GM19463 (cell line): ENCODE measurements around the gene SLC7A9.

ENCODE experiments used
- ATAC-seq: cut with Tn5 transposase; IDR thresholded peaks from one replicate; pipeline ENCODE4 v1.9.1; 2021; ENCODE audit warnings: mild to moderate bottlenecking, moderate library complexity; ENCODE audit not compliant: unreplicated experiment

SLC7A9 gene

DNA sequence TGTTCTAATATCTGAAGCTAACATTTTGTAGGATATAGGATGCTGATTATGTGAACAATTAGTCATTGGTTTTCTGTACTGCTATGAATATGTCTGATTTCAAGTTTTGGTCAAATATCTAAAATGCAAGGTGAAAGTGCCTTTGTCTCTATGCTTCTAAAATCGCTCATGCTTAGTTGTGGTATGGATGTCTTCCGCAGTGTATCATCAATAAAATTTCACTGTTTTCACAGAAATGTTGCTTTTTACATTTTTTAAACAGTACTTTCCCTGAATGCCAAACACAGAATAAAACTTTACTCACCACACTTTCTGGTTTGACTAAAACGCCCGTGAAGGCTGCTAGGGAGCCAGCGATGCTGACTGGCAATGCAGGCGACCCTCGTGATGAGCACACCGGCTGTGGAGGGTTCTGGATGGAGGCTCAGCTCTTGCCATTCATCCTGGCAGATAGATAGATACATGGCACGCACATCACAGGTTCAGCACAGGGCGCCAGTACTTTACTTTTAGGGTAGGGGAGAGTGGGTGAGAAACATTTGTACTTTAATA is 40.1 kb downstream of the SLC7A9 start:
- ATAC-seq: no peak

DNA sequence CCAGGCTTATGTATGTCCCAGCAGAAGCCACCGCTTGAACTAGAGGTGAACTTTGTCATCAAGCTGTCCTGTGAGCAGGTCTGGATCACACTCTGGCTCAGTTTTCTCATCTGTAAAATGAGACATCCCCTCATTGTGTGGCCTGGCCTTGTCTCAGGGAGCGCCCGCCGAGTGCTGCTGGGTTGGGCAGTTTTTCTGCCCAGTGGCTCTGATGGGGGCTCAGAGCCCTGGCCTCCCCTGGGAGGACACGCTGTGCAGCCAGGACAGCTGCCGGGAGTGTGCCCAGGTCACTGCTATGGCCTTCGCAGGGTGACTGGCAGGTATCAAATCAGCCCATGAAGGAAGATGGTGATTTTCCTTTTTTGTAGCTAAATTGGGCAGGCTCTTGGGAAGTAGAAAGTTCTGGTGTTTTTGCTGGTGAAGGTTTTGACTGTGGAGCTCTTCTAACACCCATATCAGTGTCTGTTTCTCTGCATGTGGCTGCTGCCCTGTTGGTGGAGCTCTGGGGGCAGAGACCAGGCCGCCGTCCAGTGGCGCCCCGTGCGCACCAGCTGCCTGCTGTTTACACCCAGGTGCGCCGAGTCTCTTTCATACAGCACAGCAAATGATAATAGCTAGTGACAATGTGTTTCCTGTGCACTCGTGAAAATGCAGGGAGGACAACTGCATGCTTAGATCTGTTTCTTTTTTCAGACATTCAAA is 40.8 kb downstream of the SLC7A9 start:
- no peak for ATAC-seq

DNA sequence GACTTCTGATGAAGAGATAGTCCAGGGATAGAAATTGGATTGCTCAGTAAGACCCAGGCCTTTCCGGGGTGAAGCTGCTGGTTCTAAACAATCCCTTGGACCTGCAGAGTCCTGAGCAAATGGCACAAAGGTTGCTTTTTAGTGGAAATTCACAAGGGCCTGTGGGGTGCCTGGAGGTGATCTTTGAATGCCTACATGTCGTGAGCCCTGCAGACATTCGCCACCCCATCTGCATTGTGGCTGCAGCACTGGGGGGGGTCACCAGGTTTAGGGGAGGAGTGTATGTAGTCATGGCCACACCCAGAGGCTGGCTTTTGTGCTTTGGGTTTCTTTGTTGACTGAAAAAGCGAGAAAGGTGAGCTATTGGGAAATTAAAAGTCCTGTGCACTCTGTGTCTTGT is 41.4 kb downstream of the SLC7A9 start:
- no peak for ATAC-seq

DNA sequence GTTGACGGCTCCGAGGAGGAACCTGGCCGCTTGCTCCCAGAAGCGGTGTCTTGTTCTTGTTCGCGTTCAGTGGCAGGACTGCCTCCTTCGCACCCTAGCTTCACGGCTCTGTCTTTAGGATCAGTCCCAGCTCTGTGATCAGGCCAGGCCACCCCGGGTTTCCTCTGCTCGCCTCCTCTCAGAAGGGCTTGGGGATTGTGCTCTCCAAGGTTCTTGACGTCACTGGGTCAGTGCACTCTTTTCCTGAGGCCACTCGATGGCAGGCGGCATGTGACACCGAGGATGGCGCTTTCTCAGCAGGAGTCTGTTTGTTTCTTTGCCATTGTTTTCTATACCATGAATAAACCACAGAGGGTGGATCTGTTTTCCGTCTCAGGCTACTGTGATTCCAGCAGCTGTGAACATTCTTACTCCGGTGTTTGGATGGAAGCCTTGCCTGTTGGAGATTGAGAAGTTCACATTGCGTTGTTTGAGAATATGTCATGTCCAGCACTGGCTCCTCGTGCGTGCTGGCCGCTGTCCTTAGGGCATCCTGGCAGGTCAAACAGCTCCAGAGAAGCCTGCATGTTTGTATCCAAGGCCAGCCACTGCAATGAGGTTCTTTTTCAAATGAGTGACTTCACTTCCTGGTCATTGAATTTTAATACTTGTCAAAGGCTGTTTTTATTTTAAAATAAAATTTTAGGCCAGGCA is 44.5 kb downstream of the SLC7A9 start:
- ATAC-seq: no peak

DNA sequence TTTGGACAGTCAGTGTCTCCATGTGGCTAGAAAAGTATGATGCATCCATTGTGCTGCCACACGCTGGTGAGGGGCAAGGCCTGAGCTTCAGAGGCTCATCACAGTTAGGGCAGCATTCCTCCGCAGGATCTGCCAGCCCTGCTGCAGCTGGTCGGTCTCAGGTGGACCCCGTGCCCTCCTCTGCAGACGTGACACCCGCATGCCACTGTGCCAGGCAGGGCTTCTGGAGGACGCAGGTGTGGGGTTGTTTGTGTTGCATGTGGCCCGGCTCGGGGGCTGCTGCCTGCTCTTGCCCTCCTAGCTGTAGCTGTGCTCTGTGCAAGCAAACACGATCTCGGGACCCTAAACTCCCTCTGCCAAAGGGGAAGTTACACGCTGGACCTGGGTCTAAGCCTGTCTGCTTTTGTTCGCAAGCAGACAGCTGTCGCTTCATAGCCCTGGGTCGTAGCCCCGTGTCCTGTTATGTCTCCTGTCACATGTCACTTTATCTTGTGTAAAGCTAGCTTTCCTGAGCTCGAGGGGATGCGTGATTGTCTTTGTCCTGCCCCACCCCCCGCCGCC is 45.3 kb downstream of the SLC7A9 start:
- no peak for ATAC-seq

DNA sequence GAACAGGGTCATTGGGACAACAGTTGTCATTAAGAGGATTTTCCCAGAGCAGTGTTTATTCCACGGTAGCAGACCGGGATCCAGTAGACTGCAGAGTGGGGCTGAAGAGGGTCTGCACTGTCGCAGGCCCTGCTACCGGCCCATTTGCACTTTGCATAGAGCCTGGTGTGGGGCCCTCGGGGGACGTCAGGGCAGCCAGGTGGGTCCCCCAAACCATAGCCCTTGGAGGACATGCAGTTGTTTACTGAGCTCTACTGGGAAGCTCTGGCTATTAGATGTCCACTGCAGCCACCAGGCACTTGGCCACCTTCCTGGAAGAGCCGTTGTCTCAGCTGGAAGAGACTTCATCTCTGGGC is 45.8 kb downstream of the SLC7A9 start:
- ATAC-seq: no peak

DNA sequence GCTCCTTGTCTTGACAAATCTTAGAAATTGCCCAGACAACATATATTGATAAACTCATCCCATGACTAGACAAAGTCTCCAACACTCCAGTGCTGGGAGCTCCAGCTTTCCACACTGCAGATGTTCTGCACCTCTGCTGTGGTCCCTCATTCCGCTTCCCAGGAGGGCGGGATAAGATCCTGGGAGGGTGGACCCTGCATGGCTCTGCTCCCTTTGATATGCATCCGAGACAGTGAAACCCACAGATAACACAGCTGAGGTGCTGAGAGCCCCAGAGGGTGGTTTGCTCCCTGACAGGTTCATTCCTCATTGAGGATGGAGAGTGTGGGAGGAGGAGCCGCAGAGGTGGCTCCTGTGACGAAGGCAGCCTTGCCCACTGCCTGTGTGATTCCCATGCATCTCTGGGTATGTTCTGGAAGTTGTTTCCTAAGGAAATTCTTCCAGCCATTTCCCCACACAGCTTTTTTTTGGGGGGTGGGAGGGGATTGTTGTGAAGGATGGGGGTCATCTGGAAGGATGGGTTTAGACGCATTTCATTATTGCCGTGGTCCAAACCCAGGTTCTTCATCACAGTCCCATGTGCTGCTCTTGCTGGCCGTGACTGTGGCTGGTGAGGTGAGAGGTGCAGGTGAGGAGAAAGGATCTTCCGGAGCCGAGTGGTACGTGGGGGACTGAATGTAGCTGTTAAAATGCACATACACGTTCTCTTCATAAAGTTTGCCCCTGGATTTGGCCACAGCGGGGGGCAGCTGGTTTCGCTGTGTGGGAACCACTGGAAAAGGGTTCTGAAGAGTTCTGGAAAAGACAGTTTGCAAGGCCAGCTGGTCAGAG is 46.4 kb downstream of the SLC7A9 start:
- ATAC-seq: no peak

DNA sequence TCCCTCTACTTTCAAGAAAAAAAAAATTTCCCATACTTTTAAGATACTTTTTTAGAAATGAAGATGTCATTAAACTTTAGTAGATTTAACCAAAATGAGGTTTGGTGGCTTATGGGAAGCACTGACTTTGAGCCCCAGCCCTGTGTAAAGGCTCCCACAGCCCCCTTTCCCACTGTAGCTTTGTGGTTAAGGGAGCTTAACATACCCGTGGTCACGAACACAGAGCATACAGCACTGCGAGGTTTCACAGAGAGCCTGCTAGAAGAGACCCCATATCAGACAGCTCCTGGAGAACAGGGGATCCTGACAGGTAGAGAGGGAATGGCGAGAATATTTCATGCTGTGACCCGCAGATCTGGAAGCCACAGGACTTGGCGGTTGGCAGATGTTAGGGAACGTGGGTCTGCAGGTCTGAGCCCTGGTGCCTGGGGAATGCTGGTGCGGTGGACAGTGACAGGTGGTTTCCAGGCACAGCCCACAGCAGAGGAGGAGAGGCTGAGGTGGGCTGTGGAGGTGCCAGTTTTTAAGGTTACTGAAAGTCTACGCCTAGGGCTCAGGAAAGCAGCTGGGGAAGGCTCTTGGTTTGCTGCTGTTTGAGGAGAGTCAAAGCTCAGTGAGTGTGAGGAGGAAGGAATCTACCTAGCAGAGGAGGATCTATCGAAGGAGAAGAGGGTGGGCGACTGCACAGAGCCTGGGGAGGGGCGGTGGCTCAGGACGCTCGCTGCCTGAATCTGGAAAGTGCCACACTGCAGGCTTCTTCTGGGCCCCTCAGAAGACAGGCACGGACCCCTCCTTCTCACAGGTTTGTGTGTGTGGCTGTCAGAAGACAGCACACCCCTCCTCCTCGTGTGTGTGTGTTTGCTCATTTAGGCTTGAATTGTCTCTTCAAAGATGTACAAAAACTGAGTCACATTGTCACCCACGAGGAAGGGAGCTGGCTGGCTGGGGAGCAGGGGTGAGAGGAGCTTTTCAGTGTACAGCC is 49.9 kb downstream of the SLC7A9 start:
- ATAC-seq: peak; percentile 39

DNA sequence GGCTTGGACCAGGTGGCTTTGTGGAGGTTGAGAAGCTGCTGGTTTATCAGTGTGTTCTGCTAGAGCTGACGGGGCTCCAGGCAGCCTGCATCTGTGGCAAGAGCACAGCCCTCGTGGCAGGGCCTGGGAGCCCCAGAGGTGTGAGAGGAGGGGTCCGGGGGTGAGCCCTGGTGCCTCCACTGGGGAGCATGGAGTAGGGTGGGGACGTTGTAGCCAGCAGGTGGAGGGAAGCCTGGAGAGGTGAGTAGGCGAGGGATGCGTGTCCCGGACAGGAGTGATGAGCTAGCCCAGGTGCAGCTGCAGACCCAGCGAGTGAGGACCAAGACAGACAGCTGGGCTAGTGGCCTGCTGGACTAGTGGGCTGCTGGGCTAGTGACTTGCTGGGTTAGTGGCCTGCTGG is 51.0 kb downstream of the SLC7A9 start:
- ATAC-seq: no peak

DNA sequence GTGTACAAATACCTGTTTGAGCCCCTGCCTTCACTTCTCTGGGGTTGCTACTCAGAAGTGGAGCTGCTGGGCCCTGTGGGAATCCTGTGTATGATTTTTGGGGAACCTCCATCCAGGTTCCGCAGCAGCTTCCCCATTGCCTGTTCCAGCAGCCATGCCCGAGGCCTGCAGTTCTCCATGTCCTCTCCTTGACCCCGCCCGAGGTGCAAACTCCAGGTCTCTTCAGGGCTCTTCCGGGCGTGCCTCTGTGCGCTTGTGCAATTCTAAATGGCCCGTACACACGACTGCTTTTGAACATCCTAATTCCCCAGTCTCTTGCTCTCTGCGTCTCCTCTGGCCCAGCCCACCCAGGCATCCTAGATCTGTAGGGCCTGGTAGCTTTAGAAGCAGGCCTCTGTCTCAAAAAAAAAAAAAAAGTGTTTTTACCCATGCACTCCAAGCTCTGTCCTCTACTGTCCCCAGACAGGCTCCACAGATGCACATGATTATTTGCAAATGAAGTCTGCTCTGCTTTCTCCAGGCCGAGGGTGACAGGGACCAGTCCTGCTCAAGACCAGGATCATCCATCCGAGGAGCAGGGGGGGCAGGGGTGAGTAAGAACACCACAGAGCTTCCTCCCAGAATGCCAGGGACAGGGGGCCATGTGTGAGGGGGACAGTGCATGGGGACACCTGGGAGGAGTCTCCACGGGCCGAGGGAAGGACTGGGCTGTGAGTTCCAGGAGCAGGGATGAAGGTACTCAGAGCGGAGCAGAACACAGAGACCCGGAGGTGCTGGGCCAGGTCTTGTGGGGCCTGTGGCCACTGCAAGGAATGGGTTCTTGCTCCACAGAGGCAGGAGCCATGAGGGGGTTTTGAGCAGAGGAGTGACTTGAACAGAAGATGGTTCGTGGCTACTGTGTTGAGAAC is 51.7 kb downstream of the SLC7A9 start:
- no peak for ATAC-seq

DNA sequence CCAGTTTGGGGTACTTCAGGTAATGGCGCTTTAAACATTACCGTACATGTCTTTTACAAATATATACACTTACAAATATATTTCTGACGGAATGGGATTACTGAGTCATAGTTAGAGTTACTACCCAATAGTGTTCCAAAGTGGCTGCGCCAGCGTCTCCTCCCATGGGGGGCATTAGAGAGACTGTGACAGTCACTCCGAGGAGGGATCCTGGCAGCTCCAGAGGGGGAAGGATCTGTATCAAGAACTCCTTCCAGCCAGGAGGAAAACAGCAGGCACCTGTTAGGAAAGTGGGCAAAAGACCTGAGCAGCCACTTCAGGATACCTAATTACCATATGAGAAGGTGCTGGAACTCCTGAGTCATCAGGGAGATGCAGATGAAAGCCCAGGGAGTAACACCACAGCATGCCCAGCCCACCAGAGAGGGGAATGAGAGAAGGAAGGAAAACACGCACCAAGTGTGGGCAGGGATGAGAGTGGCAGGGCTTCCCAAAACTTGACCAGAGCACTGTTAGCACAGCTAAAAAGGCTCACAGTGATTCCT is 52.9 kb downstream of the SLC7A9 start:
- ATAC-seq: no peak

DNA sequence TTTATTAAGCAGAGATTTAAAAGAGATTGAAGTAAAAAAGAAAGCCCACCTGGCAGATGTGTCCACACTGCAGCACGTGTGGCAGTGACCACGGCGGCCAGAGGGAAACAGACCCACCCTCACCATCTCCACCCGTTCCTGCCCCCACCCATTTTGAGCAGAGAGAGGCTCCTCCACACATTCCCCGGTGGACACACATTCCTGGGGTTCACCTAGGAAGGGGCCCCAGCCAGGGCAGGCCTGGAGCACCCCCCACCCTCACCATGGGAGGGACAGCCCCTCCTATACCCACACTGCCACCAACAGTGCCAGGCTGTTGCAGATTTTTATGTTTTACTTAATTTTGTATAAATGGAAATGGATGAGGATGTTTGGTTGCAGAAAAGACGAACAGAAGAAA is 54.9 kb downstream of the SLC7A9 start:
- ATAC-seq: no peak

DNA sequence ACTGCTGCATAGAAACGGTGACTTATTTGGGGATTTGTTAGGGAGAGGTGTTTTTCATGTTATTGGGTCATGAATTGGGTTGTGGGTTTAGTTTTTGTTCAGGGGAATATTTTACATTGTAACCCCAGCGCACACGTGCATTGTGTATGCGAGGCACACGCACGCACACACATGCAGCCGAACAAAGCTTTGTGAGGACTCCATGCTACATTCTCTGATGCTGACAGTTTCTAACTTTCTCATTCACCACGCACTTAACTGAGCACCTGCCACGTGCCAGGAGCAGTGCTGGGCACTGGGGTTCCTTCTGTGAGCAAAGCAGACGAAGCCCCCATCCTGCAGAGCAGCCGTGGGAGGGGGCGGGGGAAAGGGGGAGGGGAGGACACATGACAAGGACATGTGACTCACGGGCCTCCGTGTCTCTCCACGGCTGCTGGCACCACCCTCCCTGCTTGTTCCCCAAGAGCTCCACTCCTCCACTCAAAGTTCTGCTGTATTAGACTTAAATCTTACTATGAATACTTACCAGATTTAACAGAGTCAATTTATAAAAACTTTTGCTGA is 55.6 kb downstream of the SLC7A9 start:
- ATAC-seq: no peak

DNA sequence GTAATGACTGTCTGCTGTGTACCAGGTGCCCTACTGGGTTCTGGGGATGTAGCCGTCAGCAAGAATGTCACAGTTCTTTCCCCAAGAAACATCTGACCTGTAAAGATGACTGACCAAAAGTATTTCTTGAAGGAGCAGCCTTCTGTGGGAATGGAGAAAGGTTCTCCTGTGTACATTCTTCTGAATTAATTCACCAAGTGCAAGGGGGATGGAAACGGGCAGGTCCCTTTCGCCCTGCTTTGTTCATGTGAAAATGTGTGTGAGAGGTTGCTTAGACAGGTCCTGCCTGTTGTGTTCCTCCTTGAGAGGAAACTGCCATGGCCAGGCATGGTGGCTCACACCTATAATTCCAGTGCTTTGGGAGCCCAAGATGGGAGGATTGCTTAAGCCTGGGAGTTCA is 57.0 kb downstream of the SLC7A9 start:
- no peak for ATAC-seq

DNA sequence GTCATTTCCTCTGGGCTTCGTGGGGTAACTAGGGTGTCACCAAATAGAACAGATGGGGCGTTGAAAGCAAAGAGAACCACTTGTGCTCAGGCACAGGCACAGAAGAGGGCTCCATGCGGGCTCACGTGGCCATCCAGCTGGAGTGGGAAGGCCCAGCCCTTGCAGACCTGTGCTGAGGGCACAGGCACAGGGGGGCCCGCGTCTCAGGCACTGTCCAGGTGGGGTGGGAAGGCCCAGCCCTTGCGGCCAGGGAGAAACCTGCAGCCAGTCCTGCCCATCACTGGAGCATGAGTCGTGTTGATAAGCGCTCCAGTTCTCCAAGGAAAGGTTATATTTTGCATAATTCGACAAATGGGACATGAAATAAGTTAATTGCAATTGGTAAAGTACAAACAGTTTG is 57.5 kb downstream of the SLC7A9 start:
- no peak for ATAC-seq

DNA sequence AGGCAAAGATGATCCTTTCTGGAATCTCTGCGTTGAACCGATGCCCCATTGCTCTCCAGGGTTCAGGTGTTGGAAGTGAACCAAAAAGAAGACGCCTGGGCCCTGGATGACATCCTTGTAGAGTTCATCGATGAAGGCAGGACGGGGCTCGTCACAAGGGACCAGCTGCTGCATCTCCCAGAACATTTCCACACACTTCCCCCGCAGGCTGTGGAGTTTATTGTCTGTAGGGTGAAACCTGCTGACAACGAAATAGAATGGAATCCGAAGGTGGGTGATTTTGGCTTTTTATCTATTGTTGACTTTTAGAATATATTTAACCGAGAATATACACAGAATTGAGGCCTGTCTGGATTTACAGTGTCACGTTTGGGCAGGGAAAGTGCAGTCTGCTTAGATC is 58.4 kb downstream of the SLC7A9 start:
- no peak for ATAC-seq

DNA sequence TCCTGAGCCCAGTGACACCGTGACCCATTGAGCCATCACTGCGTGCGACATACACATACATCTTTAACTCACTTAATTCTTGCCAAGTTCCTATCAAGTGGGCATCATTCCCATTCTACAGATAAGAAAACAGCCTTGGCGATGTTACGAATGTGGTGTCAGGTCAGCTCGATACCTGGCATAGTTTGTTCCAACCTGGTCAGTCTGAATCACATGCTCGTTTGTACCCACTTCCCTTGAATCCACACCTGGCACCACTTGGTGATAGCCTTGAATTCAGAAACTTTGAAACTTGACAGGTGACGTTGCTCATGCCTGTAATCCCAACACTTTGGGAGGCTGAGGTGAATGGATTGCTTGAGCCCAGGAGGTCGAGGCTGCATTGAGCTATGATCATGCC is 59.1 kb downstream of the SLC7A9 start:
- ATAC-seq: no peak

DNA sequence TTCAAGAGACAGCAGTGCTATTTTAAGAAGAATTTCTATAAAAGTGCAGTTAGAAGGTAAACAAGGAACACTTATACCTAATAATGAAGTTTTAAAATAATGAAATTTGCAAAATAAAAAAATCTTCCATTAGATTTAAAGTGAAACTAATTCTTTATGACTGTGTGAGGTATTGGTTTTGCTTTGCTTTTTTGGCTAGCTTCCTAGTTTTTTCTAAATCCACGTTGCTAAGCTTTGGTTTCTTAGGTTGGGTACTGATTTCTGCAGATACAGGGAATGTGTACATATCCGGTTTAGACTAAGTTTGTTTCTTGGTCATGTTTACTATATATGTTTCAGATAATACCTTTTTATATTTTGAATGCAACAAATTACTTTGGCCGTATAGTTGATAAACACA is 59.8 kb downstream of the SLC7A9 start:
- no peak for ATAC-seq

DNA sequence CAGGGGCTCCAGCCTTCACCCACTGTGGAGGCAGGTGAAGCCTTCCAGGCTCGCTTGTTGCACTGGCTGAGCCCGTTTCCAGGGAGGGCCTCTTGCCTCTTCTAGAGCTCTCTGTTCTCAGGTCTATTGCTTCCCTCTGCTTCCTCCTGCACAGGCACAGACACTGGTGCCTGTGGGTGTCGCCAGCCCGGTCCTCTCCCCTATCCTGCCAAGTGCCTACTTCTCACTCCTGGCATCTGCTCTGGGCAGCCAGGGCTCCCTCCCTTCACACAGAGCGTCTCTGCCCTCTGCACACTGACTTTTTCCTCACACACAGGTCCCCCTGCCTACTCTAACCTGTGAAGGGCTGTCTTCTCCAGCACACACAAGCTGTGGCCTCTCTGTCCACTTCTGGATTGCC is 60.3 kb downstream of the SLC7A9 start:
- ATAC-seq: no peak
